Psoas muscle (tissue), 8 donors: ENCODE results near the gene RCN1. TPM values are rescaled to one million over a fixed set of nuclear protein-coding genes. Genes with fewer than 3 reads are reported as not detected.

Experiments used
- ATAC-seq, 4 donors: fragments of 200-7000 bp; cut with Tn5 transposase; one replicate each; pipeline ENCODE4 v1.9.1; 2020; ENCODE audit warnings: moderate library complexity in 3 of 4, mild to moderate bottlenecking in 2 of 4
- DNase-seq, 2 donors: peaks; one replicate each; pipeline ENCODE4 v3.0.0-alpha.2; 2020
- H3K27ac ChIP-seq: fragments of 200-600 bp; one replicate; pipeline ENCODE4 v1.8.0; 2022
- H3K27me3 ChIP-seq, 3 donors: fragments of 200-600 bp in 1 of 3; one replicate each; pipeline versions ENCODE4 v1.6.1 to v1.8.0; 2013 to 2022; ENCODE audit warnings: low read length in 2 of 3, mild to moderate bottlenecking in 2 of 3, moderate library complexity in 1 of 3; ENCODE audit not compliant: insufficient read depth in 3 of 3
- H3K36me3 ChIP-seq, 2 donors: fragments of 200-600 bp in 1 of 2; one replicate each; pipeline versions ENCODE4 v1.6.1 to v1.8.0; 2013 to 2022; ENCODE audit warnings: low read depth in 1 of 2, mild to moderate bottlenecking in 1 of 2, moderate library complexity in 1 of 2; ENCODE audit not compliant: insufficient read depth in 1 of 2
- H3K4me1 ChIP-seq: fragments of 200-600 bp; one replicate; pipeline ENCODE4 v1.8.0; 2022
- H3K4me3 ChIP-seq: fragments of 200-600 bp; one replicate; pipeline ENCODE4 v1.8.0; 2022; ENCODE audit warnings: mild to moderate bottlenecking
- H3K9me3 ChIP-seq: fragments of 200-600 bp; one replicate; pipeline ENCODE4 v1.8.0; 2022
- CTCF ChIP-seq: fragments of 200-600 bp; IDR thresholded peaks from one replicate; pipeline ENCODE4 v1.8.0; 2022; ENCODE audit warnings: antibody characterized with exemption
- WGBS, 3 donors: extraction: QIAGEN DNeasy Blood & Tissue Kit; methylation state at CpG; one replicate each; pipeline versions ENCODE4 v1.1.6 to v1.1.7; 2013; 5-methylcytosine and 5-hydroxymethylcytosine counted together
- intact Hi-C, 2 donors: fragments of 100-400 bp; cut with DNase I; formaldehyde crosslinking; loops; one replicate each; pipeline versions ENCODE4 v1.11.0 to v1.14.2; 2022
- polyA plus RNA-seq, 3 donors: library from polyadenylated mRNA; stranded (reverse); fragments of 200-250 nt; gene quantifications; one replicate each; pipeline ENCODE4 v1.2.3, GENCODE V29; 2013
- total RNA-seq, 4 donors: library from RNA; stranded (reverse); fragmentation: NEBNext Ultra II Directional in 2 of 4; extraction: Animal tissue kit (Norgen Biotek cat#: 25700) in 2 of 4; gene quantifications; one replicate each; pipeline versions ENCODE4 v1.2.1 to v1.2.4, GENCODE V29; 2021 to 2023
- donor health status: healthy with polysubstance abuse.
- donor health status: DM: no; HTN: no; CAD: no; lungs with moderate emphysema.
- donor health status: Bipolar disorder and iron deficiency.
- donor health status: healthy.
- donor health status: DM: yes; HTN: yes; CAD: no.
- donor health status: DM: no; HTN: no; CAD: no.
- donor health status: DM: no; HTN: no; CAD: no.
- donor health status: DM: yes; HTN: yes; CAD: no.

Gene RCN1
- total and polyA plus RNA-seq, 7 donors, result 17.2 to 48.1 (median 27.4) TPM

- no peak for ATAC-seq
- H3K4me1 ChIP-seq, result no peaks in the 10 kb centered on the region
- no peak for TF ChIP-seq CTCF
- WGBS, 3 donors, result 79 to 86% (median 84%) methylated on average over 3 of the region's 3 CpGs
- DNase-seq, result no peak
- no peak overlapping the region for H3K27ac ChIP-seq
- no peaks in the 10 kb centered on the region for H3K36me3 ChIP-seq
- no peaks in the 10 kb centered on the region for H3K9me3 ChIP-seq
- no peak overlapping the region for H3K4me3 ChIP-seq
- H3K27me3 ChIP-seq, result no peaks in the 10 kb centered on the region
- intact Hi-C loops, result no loop called here
Observed at GRCh38 chr11:32131321-32131720, 40.4 kb downstream of the RCN1 start.

- Histone ChIP-seq H3K27me3 (no peaks in the 10 kb centered on the region), H3K27ac (no peak overlapping the region), H3K4me3 (no peak overlapping the region), H3K9me3 (no peaks in the 10 kb centered on the region), H3K36me3 (no peaks in the 10 kb centered on the region), H3K4me1 (no peaks in the 10 kb centered on the region)
- no peak for ATAC-seq
- intact Hi-C loops, result no loop called here
- 85 to 94% (median 90%) methylated on average over 3 of the region's 3 CpGs for WGBS, 3 donors
- no peak for DNase-seq
- no peak for TF ChIP-seq CTCF
Observed at GRCh38 chr11:32136657-32137056, 45.8 kb downstream of the RCN1 start.

GRCh38 chr11:32137263-32137662 is 46.4 kb downstream of the RCN1 start:
- no peak for TF ChIP-seq CTCF
- no peak overlapping the region for H3K27ac ChIP-seq
- H3K4me3 ChIP-seq, result no peak overlapping the region
- ATAC-seq, result peak in 1 of 4 donors; percentile 37
- no peak for DNase-seq
- intact Hi-C loops, result no loop called here
- no peaks in the 10 kb centered on the region for H3K27me3 ChIP-seq
- no peaks in the 10 kb centered on the region for H3K4me1 ChIP-seq
- WGBS, 3 donors, result 8 to 11% (median 9%) methylated on average over 2 of the region's 2 CpGs
- H3K9me3 ChIP-seq, result no peaks in the 10 kb centered on the region
- no peaks in the 10 kb centered on the region for H3K36me3 ChIP-seq

GRCh38 chr11:32137869-32138268 is 47.0 kb downstream of the RCN1 start:
- H3K4me3 ChIP-seq, result no peak overlapping the region
- no peaks in the 10 kb centered on the region for H3K36me3 ChIP-seq
- no peaks in the 10 kb centered on the region for H3K27me3 ChIP-seq
- intact Hi-C loops, result no loop called here
- DNase-seq (no peak), ATAC-seq (no peak)
- TF ChIP-seq CTCF, result no peak
- 94% methylated on average over 3 of the region's 3 CpGs for WGBS, 3 donors
- H3K4me1 ChIP-seq, result no peaks in the 10 kb centered on the region
- no peaks in the 10 kb centered on the region for H3K9me3 ChIP-seq
- H3K27ac ChIP-seq, result no peak overlapping the region

GRCh38 chr11:32138902-32139301 is 48.0 kb downstream of the RCN1 start:
- no peaks in the 10 kb centered on the region for H3K36me3 ChIP-seq
- no peak overlapping the region for H3K4me3 ChIP-seq
- DNase-seq (no peak), ATAC-seq (no peak)
- intact Hi-C loops, result no loop called here
- no peak for TF ChIP-seq CTCF
- no peaks in the 10 kb centered on the region for H3K9me3 ChIP-seq
- no peaks in the 10 kb centered on the region for H3K27me3 ChIP-seq
- H3K27ac ChIP-seq, result no peak overlapping the region
- H3K4me1 ChIP-seq, result no peaks in the 10 kb centered on the region
- WGBS, 3 donors, result 81 to 95% (median 86%) methylated on average over 3 of the region's 3 CpGs
